ENCODE data around the gene LRRC4C.

- TF ChIP-seq, protein P1, sequence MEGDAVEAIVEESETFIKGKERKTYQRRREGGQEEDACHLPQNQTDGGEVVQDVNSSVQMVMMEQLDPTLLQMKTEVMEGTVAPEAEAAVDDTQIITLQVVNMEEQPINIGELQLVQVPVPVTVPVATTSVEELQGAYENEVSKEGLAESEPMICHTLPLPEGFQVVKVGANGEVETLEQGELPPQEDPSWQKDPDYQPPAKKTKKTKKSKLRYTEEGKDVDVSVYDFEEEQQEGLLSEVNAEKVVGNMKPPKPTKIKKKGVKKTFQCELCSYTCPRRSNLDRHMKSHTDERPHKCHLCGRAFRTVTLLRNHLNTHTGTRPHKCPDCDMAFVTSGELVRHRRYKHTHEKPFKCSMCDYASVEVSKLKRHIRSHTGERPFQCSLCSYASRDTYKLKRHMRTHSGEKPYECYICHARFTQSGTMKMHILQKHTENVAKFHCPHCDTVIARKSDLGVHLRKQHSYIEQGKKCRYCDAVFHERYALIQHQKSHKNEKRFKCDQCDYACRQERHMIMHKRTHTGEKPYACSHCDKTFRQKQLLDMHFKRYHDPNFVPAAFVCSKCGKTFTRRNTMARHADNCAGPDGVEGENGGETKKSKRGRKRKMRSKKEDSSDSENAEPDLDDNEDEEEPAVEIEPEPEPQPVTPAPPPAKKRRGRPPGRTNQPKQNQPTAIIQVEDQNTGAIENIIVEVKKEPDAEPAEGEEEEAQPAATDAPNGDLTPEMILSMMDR (IDR thresholded peaks at IDR 0.05; ENCODE audit: poor library complexity, severe bottlenecking) = no peak
- TF ChIP-seq EZH2 (IDR thresholded peaks at IDR 0.05; ENCODE audit: borderline replicate concordance, insufficient read depth, low read length, poor library complexity, severe bottlenecking) = no peak
- no peak for TF ChIP-seq EP300 (conservative IDR thresholded peaks at IDR 0.05; ENCODE audit: poor library complexity, severe bottlenecking)
- TF ChIP-seq, protein P2, sequence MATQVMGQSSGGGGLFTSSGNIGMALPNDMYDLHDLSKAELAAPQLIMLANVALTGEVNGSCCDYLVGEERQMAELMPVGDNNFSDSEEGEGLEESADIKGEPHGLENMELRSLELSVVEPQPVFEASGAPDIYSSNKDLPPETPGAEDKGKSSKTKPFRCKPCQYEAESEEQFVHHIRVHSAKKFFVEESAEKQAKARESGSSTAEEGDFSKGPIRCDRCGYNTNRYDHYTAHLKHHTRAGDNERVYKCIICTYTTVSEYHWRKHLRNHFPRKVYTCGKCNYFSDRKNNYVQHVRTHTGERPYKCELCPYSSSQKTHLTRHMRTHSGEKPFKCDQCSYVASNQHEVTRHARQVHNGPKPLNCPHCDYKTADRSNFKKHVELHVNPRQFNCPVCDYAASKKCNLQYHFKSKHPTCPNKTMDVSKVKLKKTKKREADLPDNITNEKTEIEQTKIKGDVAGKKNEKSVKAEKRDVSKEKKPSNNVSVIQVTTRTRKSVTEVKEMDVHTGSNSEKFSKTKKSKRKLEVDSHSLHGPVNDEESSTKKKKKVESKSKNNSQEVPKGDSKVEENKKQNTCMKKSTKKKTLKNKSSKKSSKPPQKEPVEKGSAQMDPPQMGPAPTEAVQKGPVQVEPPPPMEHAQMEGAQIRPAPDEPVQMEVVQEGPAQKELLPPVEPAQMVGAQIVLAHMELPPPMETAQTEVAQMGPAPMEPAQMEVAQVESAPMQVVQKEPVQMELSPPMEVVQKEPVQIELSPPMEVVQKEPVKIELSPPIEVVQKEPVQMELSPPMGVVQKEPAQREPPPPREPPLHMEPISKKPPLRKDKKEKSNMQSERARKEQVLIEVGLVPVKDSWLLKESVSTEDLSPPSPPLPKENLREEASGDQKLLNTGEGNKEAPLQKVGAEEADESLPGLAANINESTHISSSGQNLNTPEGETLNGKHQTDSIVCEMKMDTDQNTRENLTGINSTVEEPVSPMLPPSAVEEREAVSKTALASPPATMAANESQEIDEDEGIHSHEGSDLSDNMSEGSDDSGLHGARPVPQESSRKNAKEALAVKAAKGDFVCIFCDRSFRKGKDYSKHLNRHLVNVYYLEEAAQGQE (IDR thresholded peaks at IDR 0.05; ENCODE audit: borderline replicate concordance) = no peak
- TF ChIP-seq POLR2AphosphoS5 (IDR thresholded peaks at IDR 0.05) = no peak
These were observed 313.1 kb downstream of the LRRC4C start for GRCh38 chr11:41146326-41146725.

Measured in neural cell (in vitro differentiated cells).